ENCODE data around the gene TBX2. TPM values are rescaled to one million over a fixed set of nuclear protein-coding genes. Genes with fewer than 3 reads are reported as not detected.

The TBX2 gene
- total RNA-seq, 4 donors from 2014 or later: 2.2 to 3.1 (median 2.8) TPM

- Histone ChIP-seq H3K9me3 (no peaks in the 10 kb centered on the region), H3K36me3 (no peaks in the 10 kb centered on the region), H3K27ac (no peak overlapping the region), H3K4me1 (peaks cover 6% of the 10 kb centered on the region), H3K27me3 (peaks cover under 1% of the 10 kb centered on the region), H3K4me3 (no peak overlapping the region)
- peak in 1 of 2 donors; percentile 58 for DNase-seq (ENCODE audit: low spot score in 2 of 2)
- WGBS: 87% methylated on average over 11 of the region's 11 CpGs
- TF ChIP-seq POLR2A (IDR thresholded peaks at IDR 0.05) (no peak), EP300 (IDR thresholded peaks at IDR 0.05) (no peak), POLR2AphosphoS5 (IDR thresholded peaks at IDR 0.05) (no peak)
- TF ChIP-seq, protein P1, sequence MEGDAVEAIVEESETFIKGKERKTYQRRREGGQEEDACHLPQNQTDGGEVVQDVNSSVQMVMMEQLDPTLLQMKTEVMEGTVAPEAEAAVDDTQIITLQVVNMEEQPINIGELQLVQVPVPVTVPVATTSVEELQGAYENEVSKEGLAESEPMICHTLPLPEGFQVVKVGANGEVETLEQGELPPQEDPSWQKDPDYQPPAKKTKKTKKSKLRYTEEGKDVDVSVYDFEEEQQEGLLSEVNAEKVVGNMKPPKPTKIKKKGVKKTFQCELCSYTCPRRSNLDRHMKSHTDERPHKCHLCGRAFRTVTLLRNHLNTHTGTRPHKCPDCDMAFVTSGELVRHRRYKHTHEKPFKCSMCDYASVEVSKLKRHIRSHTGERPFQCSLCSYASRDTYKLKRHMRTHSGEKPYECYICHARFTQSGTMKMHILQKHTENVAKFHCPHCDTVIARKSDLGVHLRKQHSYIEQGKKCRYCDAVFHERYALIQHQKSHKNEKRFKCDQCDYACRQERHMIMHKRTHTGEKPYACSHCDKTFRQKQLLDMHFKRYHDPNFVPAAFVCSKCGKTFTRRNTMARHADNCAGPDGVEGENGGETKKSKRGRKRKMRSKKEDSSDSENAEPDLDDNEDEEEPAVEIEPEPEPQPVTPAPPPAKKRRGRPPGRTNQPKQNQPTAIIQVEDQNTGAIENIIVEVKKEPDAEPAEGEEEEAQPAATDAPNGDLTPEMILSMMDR (IDR thresholded peaks at IDR 0.05): no peak
Measured at GRCh38 chr17:61390479-61390791, 9.2 kb upstream of the TBX2 start.

DNA sequence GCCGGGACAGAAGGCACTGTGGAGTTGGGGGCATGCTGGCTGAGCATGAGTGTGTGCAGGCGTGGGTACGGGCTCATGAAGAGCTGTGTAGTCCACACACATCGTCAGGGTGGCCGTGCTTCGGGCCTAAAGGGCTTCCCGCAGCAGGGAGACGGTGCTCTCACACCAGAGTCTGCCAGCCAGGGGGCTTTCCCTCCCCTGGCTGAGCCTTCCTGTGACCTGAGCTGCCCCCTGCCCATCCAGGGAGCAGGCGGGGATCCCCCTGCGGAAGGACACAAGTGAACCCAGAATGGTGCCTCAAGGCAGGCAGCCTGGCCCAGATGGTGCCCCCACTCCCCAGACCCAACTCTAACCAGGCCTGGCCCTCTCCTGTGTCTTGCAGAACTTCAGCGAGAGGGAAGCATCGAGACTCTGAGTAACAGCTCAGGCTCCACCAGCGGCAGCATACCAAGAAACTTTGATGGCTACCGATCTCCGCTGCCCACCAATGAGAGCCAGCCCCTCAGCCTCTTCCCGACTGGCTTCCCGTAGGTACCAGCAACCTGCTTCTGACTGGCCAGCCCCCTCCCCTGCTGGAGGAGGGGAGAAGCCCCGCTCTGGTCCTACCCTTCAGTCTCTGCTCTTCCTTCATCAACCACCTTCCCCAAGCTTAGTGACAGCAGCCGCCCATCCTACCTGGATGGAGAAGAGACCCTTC is 7.9 kb upstream of the TBX2 start:
- 91% methylated on average over 17 of the region's 19 CpGs for WGBS
- Histone ChIP-seq H3K9me3 (no peaks in the 10 kb centered on the region), H3K27me3 (peaks cover 14% of the 10 kb centered on the region), H3K27ac (no peak overlapping the region), H3K4me1 (peaks cover 16% of the 10 kb centered on the region), H3K36me3 (no peaks in the 10 kb centered on the region), H3K4me3 (no peak overlapping the region)
- no peak for DNase-seq (ENCODE audit: low spot score in 2 of 2)
- TF ChIP-seq EP300 (IDR thresholded peaks at IDR 0.05) (no peak), POLR2A (IDR thresholded peaks at IDR 0.05) (no peak), POLR2AphosphoS5 (IDR thresholded peaks at IDR 0.05) (no peak)
- TF ChIP-seq, protein P1 (IDR thresholded peaks at IDR 0.05): no peak

DNA sequence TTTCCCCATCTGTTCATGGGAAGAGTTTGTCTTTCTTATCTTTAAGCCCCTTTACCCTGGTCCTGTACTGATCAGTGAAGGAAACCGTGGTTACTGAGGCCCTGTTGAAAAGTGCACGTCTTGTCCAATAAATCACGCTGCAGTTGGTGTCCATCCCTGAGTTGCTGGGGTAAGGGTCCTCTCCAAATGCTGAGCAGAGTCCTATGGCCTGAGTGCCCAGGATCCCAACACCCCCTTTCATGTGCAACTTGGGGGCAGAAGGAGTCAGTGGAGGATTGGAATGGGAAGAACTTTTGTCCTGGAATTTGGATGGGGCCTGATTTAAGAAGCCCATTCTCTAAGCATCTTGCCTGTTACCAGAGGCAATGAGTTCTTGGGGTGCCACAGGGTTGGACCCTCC is 7.0 kb upstream of the TBX2 start:
- WGBS: 91% methylated on average over 3 of the region's 3 CpGs
- DNase-seq (ENCODE audit: low spot score in 2 of 2): no peak
- Histone ChIP-seq H3K4me1 (peaks cover 25% of the 10 kb centered on the region), H3K27ac (no peak overlapping the region), H3K36me3 (no peaks in the 10 kb centered on the region), H3K9me3 (no peaks in the 10 kb centered on the region), H3K4me3 (no peak overlapping the region), H3K27me3 (peaks cover 23% of the 10 kb centered on the region)
- TF ChIP-seq POLR2A (IDR thresholded peaks at IDR 0.05) (no peak), EP300 (IDR thresholded peaks at IDR 0.05) (no peak), POLR2AphosphoS5 (IDR thresholded peaks at IDR 0.05) (no peak)
- TF ChIP-seq, protein P1 (IDR thresholded peaks at IDR 0.05): no peak

DNA sequence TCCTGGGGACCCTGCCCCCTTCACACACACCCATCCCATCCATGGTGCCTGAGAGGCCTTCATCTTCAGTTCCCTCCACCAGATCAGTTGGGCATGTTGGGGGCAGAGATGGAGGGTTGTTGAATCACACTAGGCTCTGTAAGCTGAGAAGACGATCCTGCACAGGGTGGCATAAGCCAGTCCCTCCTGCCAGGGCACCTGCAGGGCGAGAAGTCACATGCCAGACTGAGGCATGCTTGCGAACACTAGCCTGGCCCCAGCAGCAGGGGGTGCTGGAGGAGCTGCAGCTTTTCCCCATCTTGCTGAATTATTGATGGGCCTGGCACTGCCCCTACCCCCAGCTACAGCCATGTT is 6.1 kb upstream of the TBX2 start:
- peaks cover 33% of the 10 kb centered on the region for H3K4me1 ChIP-seq
- H3K4me3 ChIP-seq: no peak overlapping the region
- TF ChIP-seq POLR2A (IDR thresholded peaks at IDR 0.05): no peak
- TF ChIP-seq POLR2AphosphoS5 (IDR thresholded peaks at IDR 0.05): no peak
- TF ChIP-seq EP300 (IDR thresholded peaks at IDR 0.05): no peak
- TF ChIP-seq, protein P1 (IDR thresholded peaks at IDR 0.05): no peak
- DNase-seq (ENCODE audit: low spot score in 2 of 2): no peak
- H3K27me3 ChIP-seq: peaks cover 32% of the 10 kb centered on the region
- WGBS: 69% methylated on average over 3 of the region's 3 CpGs
- H3K36me3 ChIP-seq: no peaks in the 10 kb centered on the region
- no peaks in the 10 kb centered on the region for H3K9me3 ChIP-seq
- no peak overlapping the region for H3K27ac ChIP-seq

DNA sequence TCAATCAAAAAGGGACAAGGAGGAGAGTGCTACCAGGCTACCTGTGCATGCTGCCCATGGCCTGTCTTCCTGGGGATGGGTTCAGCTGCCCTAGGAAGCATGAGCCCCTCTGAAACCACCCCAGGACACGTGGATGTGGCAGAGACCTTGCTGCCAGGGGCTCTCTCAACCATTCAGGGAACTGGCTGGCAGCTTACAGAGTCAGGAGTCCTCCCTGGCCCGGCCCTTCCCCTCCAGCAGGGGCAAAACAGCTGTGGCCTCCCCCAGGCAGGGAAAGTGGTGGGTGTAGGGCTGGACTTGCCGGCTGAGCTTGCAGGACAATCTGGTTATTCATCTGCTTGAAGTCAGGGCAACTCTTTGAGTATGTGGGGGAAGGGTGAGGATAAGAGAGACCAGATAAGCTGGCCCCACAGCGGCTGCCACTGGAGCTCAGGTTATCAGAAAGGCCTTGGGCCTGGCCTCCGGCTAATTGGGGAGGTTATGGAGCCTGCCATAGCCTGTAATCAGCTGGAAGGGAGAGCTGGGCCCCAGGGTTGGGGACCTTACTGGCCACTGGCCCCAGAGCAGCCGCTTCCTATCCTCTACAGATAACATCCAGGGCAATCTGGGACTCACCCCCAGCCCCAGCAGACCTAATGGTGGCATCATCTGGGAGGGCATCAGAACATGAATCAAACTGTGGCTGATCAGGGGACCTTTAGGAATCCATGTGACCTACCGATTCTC is 5.6 kb upstream of the TBX2 start:
- peaks cover 39% of the 10 kb centered on the region for H3K4me1 ChIP-seq
- no peaks in the 10 kb centered on the region for H3K9me3 ChIP-seq
- H3K27me3 ChIP-seq: peaks cover 37% of the 10 kb centered on the region
- no peaks in the 10 kb centered on the region for H3K36me3 ChIP-seq
- no peak overlapping the region for H3K27ac ChIP-seq
- H3K4me3 ChIP-seq: no peak overlapping the region
- 88% methylated on average over 4 of the region's 7 CpGs for WGBS
- DNase-seq (ENCODE audit: low spot score in 2 of 2): no peak
- no peak for TF ChIP-seq POLR2A (IDR thresholded peaks at IDR 0.05)
- TF ChIP-seq POLR2AphosphoS5 (IDR thresholded peaks at IDR 0.05): no peak
- TF ChIP-seq, protein P1 (IDR thresholded peaks at IDR 0.05): no peak
- TF ChIP-seq EP300 (IDR thresholded peaks at IDR 0.05): no peak

Measured in suprapubic skin (tissue), 4 donors.